H1 (cell line): ENCODE data around the gene KRT78. TPM values are rescaled to one million over a fixed set of nuclear protein-coding genes. Genes with fewer than 3 reads are reported as not detected.

Experiments
- CTCF ChIA-PET: fragments of 300-600 bp; sonication (Branson Sonifier 250); formaldehyde crosslinking; loops from one replicate; lab custom pipeline; 2021; ENCODE audit not compliant: partially characterized antibody; lab: Charles Lee
- POLR2A ChIA-PET: fragments of 300-600 bp; sonication (Branson Sonifier 250); formaldehyde crosslinking; loops from one replicate; lab custom pipeline; 2021; ENCODE audit warnings: inconsistent platforms; ENCODE audit not compliant: partially characterized antibody; lab: Charles Lee
- DNase-seq, 2 experiments: peaks; one replicate each; pipeline versions ENCODE4 v3.0.0 to v3.0.0-alpha.2; 2010 to 2022; ENCODE audit warnings: low spot score in 2 of 2, low read depth in 1 of 2, mixed read lengths in 1 of 2
- FAIRE-seq: peaks from 2 replicates; lab custom pipeline; 2011; peaks lifted over from hg19 to GRCh38; lab: Jason Lieb, UNC
- H2AFZ ChIP-seq: 2 replicates; pipeline ENCODE4 v1.8.1; 2012; ENCODE audit warnings: low read length, inconsistent platforms
- H2AK5ac ChIP-seq: 2 replicates; pipeline ENCODE4 v1.6.1; 2013; ENCODE audit warnings: low read depth, low read length
- H2BK120ac ChIP-seq: replicated peaks from 2 replicates; pipeline ENCODE3; 2013; ENCODE audit warnings: low read depth, low read length, inconsistent platforms
- H2BK12ac ChIP-seq: 2 replicates; pipeline ENCODE4 v1.6.1; 2013; ENCODE audit warnings: low read depth, low read length
- H2BK15ac ChIP-seq: 2 replicates; pipeline ENCODE4 v1.6.1; 2013; ENCODE audit warnings: low read length
- H2BK20ac ChIP-seq: 2 replicates; pipeline ENCODE4 v1.6.1; 2013; ENCODE audit warnings: low read length
- H2BK5ac ChIP-seq: 2 replicates; pipeline ENCODE4 v1.6.1; 2013; ENCODE audit warnings: low read depth, low read length
- H3K14ac ChIP-seq: 2 replicates; pipeline ENCODE4 v1.6.1; 2013; ENCODE audit warnings: inconsistent platforms; ENCODE audit not compliant: insufficient read length
- H3K18ac ChIP-seq: 2 replicates; pipeline ENCODE4 v1.6.1; 2013; ENCODE audit warnings: low read length; ENCODE audit errors: extremely low read depth
- H3K23ac ChIP-seq: 2 replicates; pipeline ENCODE4 v1.6.1; 2013; ENCODE audit warnings: inconsistent platforms; ENCODE audit not compliant: insufficient read length
- H3K23me2 ChIP-seq: 2 replicates; pipeline ENCODE4 v1.6.1; 2013; ENCODE audit warnings: low read depth, low read length
- H3K27ac ChIP-seq: 2 replicates; pipeline ENCODE4 v1.6.1; 2011; ENCODE audit warnings: low read depth, low read length, inconsistent platforms
- H3K27me3 ChIP-seq, 4 experiments: replicated peaks in 1 of 4; 1 replicate in 1 of 4; 2 replicates in 3 of 4; pipeline versions ENCODE4 v1.6.1 to v1.8.1; 2011 to 2013; ENCODE audit warnings: low read length in 3 of 4, mild to moderate bottlenecking in 3 of 4, inconsistent platforms in 2 of 4, mixed read lengths in 2 of 4, moderate library complexity in 1 of 4; ENCODE audit not compliant: control insufficient read depth in 3 of 4, insufficient read depth in 3 of 4; ENCODE audit errors: extremely low read depth in 1 of 4
- H3K36me3 ChIP-seq, 4 experiments: 2 replicates each; pipeline versions ENCODE4 v1.6.1 to v1.8.1; 2011 to 2013; ENCODE audit warnings: mild to moderate bottlenecking in 4 of 4, low read length in 3 of 4, moderate library complexity in 2 of 4, control low read depth in 1 of 4, inconsistent platforms in 1 of 4; ENCODE audit not compliant: insufficient read depth in 4 of 4, control insufficient read depth in 2 of 4
- H3K4ac ChIP-seq: replicated peaks from 2 replicates; pipeline ENCODE3; 2013; ENCODE audit warnings: low read length, low read depth, mixed read lengths, inconsistent platforms; ENCODE audit not compliant: insufficient read length
- H3K4me1 ChIP-seq, 4 experiments: replicated peaks in 1 of 4; 1 replicate in 1 of 4; 2 replicates in 3 of 4; pipeline versions ENCODE4 v1.6.1 to v1.8.1; 2011 to 2013; ENCODE audit warnings: low read length in 3 of 4, inconsistent platforms in 2 of 4, mixed read lengths in 1 of 4; ENCODE audit not compliant: insufficient read depth in 4 of 4, control insufficient read depth in 3 of 4
- H3K4me2 ChIP-seq, 2 experiments: 2 replicates each; pipeline versions ENCODE4 v1.6.1 to v1.8.1; 2011 to 2013; ENCODE audit warnings: low read depth in 2 of 2, low read length in 2 of 2, control low read depth in 1 of 2, inconsistent platforms in 1 of 2, mild to moderate bottlenecking in 1 of 2; ENCODE audit not compliant: insufficient read depth in 1 of 2
- H3K4me3 ChIP-seq, 4 experiments: fragments of 200-600, 300-600 bp in 1 of 4; sonication (generic), shearing (Covaris generic), sonication (Bioruptor Twin) in 1 of 4; 2 replicates each; pipeline versions ENCODE4 v1.5.1 to v1.8.1; 2011 to 2016; ENCODE audit warnings: low read length in 4 of 4, low read depth in 3 of 4, control low read depth in 2 of 4, inconsistent platforms in 2 of 4, mild to moderate bottlenecking in 2 of 4, mixed read lengths in 1 of 4, moderate library complexity in 1 of 4; ENCODE audit not compliant: insufficient read depth in 2 of 4; ENCODE audit errors: extremely low read depth in 1 of 4
- H3K56ac ChIP-seq: replicated peaks from 2 replicates; pipeline ENCODE3; 2013; ENCODE audit warnings: low read depth, mild to moderate bottlenecking, mixed read lengths, low read length, inconsistent platforms; ENCODE audit not compliant: insufficient read length
- H3K79me1 ChIP-seq: 2 replicates; pipeline ENCODE4 v1.6.1; 2013; ENCODE audit warnings: low read depth, low read length, control low read depth
- H3K79me2 ChIP-seq, 2 experiments: 2 replicates each; pipeline versions ENCODE4 v1.6.1 to v1.8.1; 2012 to 2013; ENCODE audit warnings: low read length in 2 of 2, mild to moderate bottlenecking in 2 of 2, inconsistent platforms in 1 of 2; ENCODE audit not compliant: insufficient read depth in 2 of 2, control insufficient read depth in 1 of 2
- H3K9ac ChIP-seq, 4 experiments: replicated peaks in 1 of 4; 1 replicate in 1 of 4; 2 replicates in 3 of 4; pipeline versions ENCODE4 v1.6.1 to v1.8.1; 2011 to 2013; ENCODE audit warnings: low read depth in 3 of 4, low read length in 3 of 4, control low read depth in 2 of 4, mild to moderate bottlenecking in 2 of 4, moderate library complexity in 2 of 4, inconsistent platforms in 1 of 4; ENCODE audit errors: extremely low read depth in 1 of 4
- H3K9me3 ChIP-seq, 2 experiments: 2 replicates each; pipeline versions ENCODE4 v1.6.1 to v1.8.1; 2012 to 2013; ENCODE audit warnings: mild to moderate bottlenecking in 2 of 2, moderate library complexity in 2 of 2, control low read depth in 1 of 2, inconsistent platforms in 1 of 2, low read depth in 1 of 2, low read length in 1 of 2, mixed read lengths in 1 of 2; ENCODE audit not compliant: insufficient read depth in 2 of 2
- H4K20me1 ChIP-seq, 2 experiments: replicated peaks in 1 of 2; 2 replicates each; pipeline versions ENCODE3 to v1.8.1; 2011 to 2013; ENCODE audit warnings: inconsistent platforms in 2 of 2, low read length in 2 of 2, mild to moderate bottlenecking in 1 of 2; ENCODE audit not compliant: insufficient read depth in 2 of 2, control insufficient read depth in 1 of 2
- H4K5ac ChIP-seq: 2 replicates; pipeline ENCODE4 v1.6.1; 2013; ENCODE audit warnings: low read length, low read depth, mixed read lengths, inconsistent platforms; ENCODE audit not compliant: insufficient read length
- H4K8ac ChIP-seq: 2 replicates; pipeline ENCODE4 v1.8.0; 2013; ENCODE audit warnings: mild to moderate bottlenecking, moderate library complexity, low read length, inconsistent platforms; ENCODE audit not compliant: insufficient read depth; ENCODE audit errors: extremely low read depth
- H4K91ac ChIP-seq: replicated peaks from 2 replicates; pipeline ENCODE3; 2013; ENCODE audit warnings: low read length, mixed read lengths, inconsistent platforms; ENCODE audit not compliant: insufficient read length
- BACH1 ChIP-seq: IDR thresholded peaks from 2 replicates; pipeline ENCODE4 v1.6.1; 2012; ENCODE audit warnings: low read length, improper control_type of control experiment
- JUND ChIP-seq: IDR thresholded peaks from 2 replicates; pipeline ENCODE4 v1.6.1; 2011; ENCODE audit warnings: mild to moderate bottlenecking, improper control_type of control experiment, low read length
- KDM1A ChIP-seq: fragments of 200-600, 300-600 bp; sonication (generic); IDR thresholded peaks from 2 replicates; pipeline ENCODE4 v1.7.1; 2016; ENCODE audit warnings: mild to moderate bottlenecking, low read length, borderline replicate concordance
- POLR2AphosphoS5 ChIP-seq: IDR thresholded peaks from 2 replicates; pipeline ENCODE4 v1.6.1; 2011; ENCODE audit warnings: low read depth, low read length
- SIX5 ChIP-seq: IDR thresholded peaks from 2 replicates; pipeline ENCODE4 v1.6.1; 2011; ENCODE audit warnings: mild to moderate bottlenecking, low read depth, low read length
- TEAD4 ChIP-seq: IDR thresholded peaks from 2 replicates; pipeline ENCODE4 v1.6.1; 2012; ENCODE audit warnings: low read depth, low read length, inconsistent platforms, mixed read lengths
- polyA plus RNA-seq, 7 experiments: library from polyadenylated mRNA; depleted of rRNA in 3 of 7; stranded (reverse) in 5 of 7; unstranded in 2 of 7; fragments of >200 nt in 5 of 7; fragments of 200-250 nt in 2 of 7; gene quantifications; 1 replicate in 5 of 7; 2 replicates in 1 of 7; 4 replicates in 1 of 7; pipeline versions ENCODE4 v1.2.1 to v1.2.3, GENCODE V29; 2011 to 2013; ENCODE audit warnings: missing spikeins in 2 of 7, mixed read lengths in 2 of 7
- total RNA-seq: library from RNA; stranded (reverse); fragmentation: NEBNext Ultra II Directional; extraction: Animal tissue kit (Norgen Biotek cat#: 25700); gene quantifications from 2 replicates; pipeline ENCODE4 v1.2.1, GENCODE V29; 2021

The KRT78 gene
- total and polyA plus RNA-seq, 2 of the 8 experiments (the other 6 are each of a cell fraction or from before 2014, with no cell fraction given): not detected

- CTCF ChIA-PET: interaction anchor here (0.8 to 2.1 kb wide), 5 partner anchors 16 to 402 kb away, joined by 3 to 4 read pairs (median 3); no protein-coding TSS in a partner anchor
- no peak overlapping the region for H2AK5ac ChIP-seq
- POLR2A ChIA-PET: interaction anchor here (1.2 kb wide), 1 partner anchor 18 kb away, joined by 3 read pairs; no protein-coding TSS in a partner anchor
- H3K27ac ChIP-seq: no peak overlapping the region
- peaks cover 0 to 11% (median 2%) of the 10 kb centered on the region in 4 experiments; a peak in 3 of 7 replicates for H3K4me1 ChIP-seq
- H3K4me3 ChIP-seq: no peak overlapping the region
- no peak overlapping the region for H4K8ac ChIP-seq
- H3K18ac ChIP-seq: no peak overlapping the region
- TF ChIP-seq TEAD4: no peak
- TF ChIP-seq KDM1A: no peak
- no peak for TF ChIP-seq BACH1
- TF ChIP-seq POLR2AphosphoS5: no peak
- TF ChIP-seq JUND: no peak
- TF ChIP-seq SIX5: no peak
- no peak overlapping the region for H2BK15ac ChIP-seq
- H3K56ac ChIP-seq: no peak overlapping the region
- no peaks in the 10 kb centered on the region; a peak in 1 of 4 replicates for H3K9me3 ChIP-seq
- H2BK20ac ChIP-seq: no peak overlapping the region
- no peak overlapping the region for H3K9ac ChIP-seq
- no peak overlapping the region for H3K14ac ChIP-seq
- H4K91ac ChIP-seq: no peak overlapping the region
- no peak overlapping the region for H4K5ac ChIP-seq
- H4K20me1 ChIP-seq: no peaks in the 10 kb centered on the region
- no peaks in the 10 kb centered on the region for H3K36me3 ChIP-seq
- no peak overlapping the region for H3K23ac ChIP-seq
- no peaks in the 10 kb centered on the region for H3K27me3 ChIP-seq
- H3K79me1 ChIP-seq: no peaks in the 10 kb centered on the region
- no peaks in the 10 kb centered on the region for H3K79me2 ChIP-seq
- no peak overlapping the region for H3K4me2 ChIP-seq
- FAIRE-seq (no peak), DNase-seq (no peak)
- H2AFZ ChIP-seq: no peak overlapping the region
- no peaks in the 10 kb centered on the region for H3K23me2 ChIP-seq
- H2BK120ac ChIP-seq: no peak overlapping the region
- H2BK5ac ChIP-seq: no peak overlapping the region
- no peak overlapping the region for H2BK12ac ChIP-seq
- H3K4ac ChIP-seq: no peak overlapping the region
These were observed 51.3 kb downstream of the KRT78 start for GRCh38 chr12:52797529-52797894.
